Neural progenitor cell (in vitro differentiated cells): ENCODE results near the gene TCF19. TPM values are rescaled to one million over a fixed set of nuclear protein-coding genes. Genes with fewer than 3 reads are reported as not detected.

Source experiments
- DNase-seq: peaks from one replicate; pipeline ENCODE4 v3.0.0-alpha.2; 2016; ENCODE audit warnings: low spot score
- H2AFZ ChIP-seq: fragments of 200-600 bp; sonication (generic); replicated peaks from 2 replicates; pipeline ENCODE4 v1.6.1; 2016; ENCODE audit warnings: antibody characterized with exemption
- H3F3A ChIP-seq: fragments of 200-600 bp; sonication (generic); 2 replicates; pipeline ENCODE4 v1.6.1; 2016; ENCODE audit warnings: antibody characterized with exemption, low read depth
- H3K27ac ChIP-seq: fragments of 200-600 bp; sonication (generic); 2 replicates; pipeline ENCODE4 v1.5.1; 2016; ENCODE audit warnings: mild to moderate bottlenecking
- H3K27me3 ChIP-seq: fragments of 200-600 bp; sonication (generic); 2 replicates; pipeline ENCODE4 v1.6.1; 2016; ENCODE audit warnings: mild to moderate bottlenecking, moderate library complexity
- H3K36me3 ChIP-seq: fragments of 200-600 bp; sonication (generic); 2 replicates; pipeline ENCODE4 v1.5.1; 2016
- H3K4me1 ChIP-seq: fragments of 200-600 bp; sonication (generic); 2 replicates; pipeline ENCODE4 v1.6.1; 2016; ENCODE audit warnings: mixed run types
- H3K4me2 ChIP-seq: fragments of 200-600 bp; sonication (generic); 2 replicates; pipeline ENCODE4 v1.6.1; 2016
- H3K4me3 ChIP-seq: fragments of 200-600 bp; sonication (generic); 2 replicates; pipeline ENCODE4 v1.5.1; 2016
- H3K79me2 ChIP-seq: fragments of 200-600 bp; sonication (generic); 2 replicates; pipeline ENCODE4 v1.6.1; 2016; ENCODE audit warnings: low read depth
- H3K9ac ChIP-seq: fragments of 200-600 bp; sonication (generic); 2 replicates; pipeline ENCODE4 v1.6.1; 2016
- H3K9me3 ChIP-seq: fragments of 200-600 bp; sonication (generic); 2 replicates; pipeline ENCODE4 v1.5.1; 2016; ENCODE audit warnings: low read depth
- H4K20me1 ChIP-seq: fragments of 200-600 bp; sonication (generic); 2 replicates; pipeline ENCODE4 v1.6.1; 2016; ENCODE audit warnings: low read depth
- H3K27ac Mint-ChIP-seq: 3 replicates; pipeline ENCODE4 v1.8.0; 2021; ENCODE audit warnings: mixed read lengths
- H3K27me3 Mint-ChIP-seq: 2 replicates; pipeline ENCODE4 v1.8.0; 2022; ENCODE audit warnings: low read depth, mild to moderate bottlenecking, inconsistent platforms, moderate library complexity, mixed read lengths; ENCODE audit not compliant: insufficient read depth
- H3K36me3 Mint-ChIP-seq: 3 replicates; pipeline ENCODE4 v1.8.0; 2021; ENCODE audit warnings: mixed read lengths
- H3K4me1 Mint-ChIP-seq: 3 replicates; pipeline ENCODE4 v1.8.0; 2021; ENCODE audit warnings: mixed read lengths
- H3K4me3 Mint-ChIP-seq: 3 replicates; pipeline ENCODE4 v1.8.0; 2021; ENCODE audit warnings: mild to moderate bottlenecking, moderate library complexity, mixed read lengths
- H3K9me3 Mint-ChIP-seq: 3 replicates; pipeline ENCODE4 v1.8.0; 2020; ENCODE audit warnings: mixed read lengths
- EZH2 ChIP-seq: fragments of 200-600 bp; sonication (generic); IDR thresholded peaks from 2 replicates; pipeline ENCODE4 v1.6.1; 2017; ENCODE audit warnings: antibody characterized with exemption, mild to moderate bottlenecking, moderate library complexity
- EZH2phosphoT487 ChIP-seq: fragments of 200-600 bp; sonication (generic); IDR thresholded peaks from 2 replicates; pipeline ENCODE4 v1.6.1; 2017; ENCODE audit warnings: antibody characterized with exemption
- total RNA-seq: library from RNA; depleted of rRNA; stranded (reverse); fragments of >200 nt; gene quantifications from 2 replicates; pipeline ENCODE4 v1.2.3, GENCODE V29; 2015; ENCODE audit warnings: low replicate concordance
- TF ChIP-seq, protein P1 (sequence below): fragments of 200-600 bp; sonication (generic); IDR thresholded peaks from 2 replicates; pipeline ENCODE4 v1.5.1; 2017; ENCODE audit warnings: antibody characterized with exemption, mild to moderate bottlenecking

Gene TCF19
- total RNA-seq, 1 donor from 2014 or later = 6.2 TPM

DNA sequence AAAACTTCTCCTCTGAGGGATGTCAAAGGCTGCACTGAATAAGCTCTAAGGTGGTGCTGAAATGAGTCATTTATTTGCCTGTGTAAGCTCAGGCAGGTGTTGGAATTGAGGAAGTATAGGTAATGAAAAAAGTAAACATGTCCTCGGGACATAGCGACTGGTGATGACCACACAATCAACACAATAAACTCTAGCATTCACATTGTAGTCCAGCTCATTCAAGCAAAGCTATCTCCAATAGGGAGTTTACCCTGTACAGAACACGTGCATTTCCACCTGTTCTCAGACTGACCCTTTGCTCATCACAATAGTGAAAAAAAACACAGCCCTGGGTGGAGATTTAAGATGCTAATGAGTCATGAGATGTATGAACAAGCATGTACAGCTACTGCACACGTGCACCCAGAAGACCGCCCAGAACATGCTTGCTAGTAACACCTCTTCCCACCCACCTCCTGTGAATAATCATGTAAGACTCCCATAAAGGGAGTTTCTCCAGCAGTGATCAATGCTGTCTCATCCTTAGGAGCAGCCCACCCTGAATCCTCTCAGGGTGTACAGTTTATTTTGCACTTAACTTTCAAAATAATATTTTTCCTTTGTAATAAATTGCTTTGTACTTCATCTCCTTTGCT, 45.1 kb downstream of the TCF19 start:
- peaks cover 6% of the 10 kb centered on the region for H3F3A ChIP-seq
- H2AFZ ChIP-seq = no peak overlapping the region
- no peak overlapping the region for H3K9ac ChIP-seq
- H3K27me3 ChIP-seq = no peaks in the 10 kb centered on the region
- Mint-ChIP-seq H3K4me1 (peaks cover 29% of the 10 kb centered on the region), H3K36me3 (no peaks in the 10 kb centered on the region), H3K4me3 (no peak overlapping the region), H3K9me3 (no peaks in the 10 kb centered on the region), H3K27me3 (no peaks in the 10 kb centered on the region), H3K27ac (peak overlapping the region; percentile 37)
- no peak for DNase-seq
- H3K9me3 ChIP-seq = no peaks in the 10 kb centered on the region
- peak overlapping the region; percentile 1 for H3K4me2 ChIP-seq
- H4K20me1 ChIP-seq = no peaks in the 10 kb centered on the region
- no peak overlapping the region for H3K27ac ChIP-seq
- no peak overlapping the region for H3K4me3 ChIP-seq
- no peaks in the 10 kb centered on the region for H3K36me3 ChIP-seq
- no peaks in the 10 kb centered on the region for H3K79me2 ChIP-seq
- peaks cover 19% of the 10 kb centered on the region for H3K4me1 ChIP-seq
- TF ChIP-seq EZH2phosphoT487 (no peak), EZH2 (no peak)
- TF ChIP-seq, protein P1, sequence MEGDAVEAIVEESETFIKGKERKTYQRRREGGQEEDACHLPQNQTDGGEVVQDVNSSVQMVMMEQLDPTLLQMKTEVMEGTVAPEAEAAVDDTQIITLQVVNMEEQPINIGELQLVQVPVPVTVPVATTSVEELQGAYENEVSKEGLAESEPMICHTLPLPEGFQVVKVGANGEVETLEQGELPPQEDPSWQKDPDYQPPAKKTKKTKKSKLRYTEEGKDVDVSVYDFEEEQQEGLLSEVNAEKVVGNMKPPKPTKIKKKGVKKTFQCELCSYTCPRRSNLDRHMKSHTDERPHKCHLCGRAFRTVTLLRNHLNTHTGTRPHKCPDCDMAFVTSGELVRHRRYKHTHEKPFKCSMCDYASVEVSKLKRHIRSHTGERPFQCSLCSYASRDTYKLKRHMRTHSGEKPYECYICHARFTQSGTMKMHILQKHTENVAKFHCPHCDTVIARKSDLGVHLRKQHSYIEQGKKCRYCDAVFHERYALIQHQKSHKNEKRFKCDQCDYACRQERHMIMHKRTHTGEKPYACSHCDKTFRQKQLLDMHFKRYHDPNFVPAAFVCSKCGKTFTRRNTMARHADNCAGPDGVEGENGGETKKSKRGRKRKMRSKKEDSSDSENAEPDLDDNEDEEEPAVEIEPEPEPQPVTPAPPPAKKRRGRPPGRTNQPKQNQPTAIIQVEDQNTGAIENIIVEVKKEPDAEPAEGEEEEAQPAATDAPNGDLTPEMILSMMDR = no peak

DNA sequence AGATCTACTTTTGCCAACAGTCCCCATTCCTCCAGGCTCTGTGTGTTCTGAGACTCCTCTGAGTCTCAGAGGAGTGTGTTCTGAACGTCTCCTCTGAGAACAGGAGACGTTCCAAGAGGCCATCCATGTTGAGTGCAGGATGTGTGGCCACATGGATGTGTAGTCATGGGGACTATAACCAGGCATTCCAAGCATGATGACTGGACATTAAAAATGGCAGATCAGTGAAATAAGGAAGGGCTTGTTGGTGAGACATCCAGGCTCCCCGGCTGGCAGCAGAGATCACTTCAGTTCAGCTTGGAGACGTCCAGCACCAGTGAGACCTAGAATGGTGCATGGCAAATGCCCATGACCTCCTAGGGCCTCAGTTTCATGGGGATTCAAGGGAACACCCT, 46.4 kb downstream of the TCF19 start:
- Histone ChIP-seq H3K4me1 (peaks cover 26% of the 10 kb centered on the region), H2AFZ (no peak overlapping the region), H3K4me2 (no peak overlapping the region), H3K27me3 (no peaks in the 10 kb centered on the region), H4K20me1 (no peaks in the 10 kb centered on the region), H3K4me3 (no peak overlapping the region), H3K79me2 (no peaks in the 10 kb centered on the region), H3F3A (peaks cover 8% of the 10 kb centered on the region), H3K9ac (no peak overlapping the region), H3K9me3 (no peaks in the 10 kb centered on the region), H3K27ac (no peak overlapping the region), H3K36me3 (no peaks in the 10 kb centered on the region)
- Mint-ChIP-seq H3K27ac (peak overlapping the region; percentile 78), H3K36me3 (no peaks in the 10 kb centered on the region), H3K9me3 (no peaks in the 10 kb centered on the region), H3K4me3 (no peak overlapping the region), H3K4me1 (peaks cover 39% of the 10 kb centered on the region), H3K27me3 (no peaks in the 10 kb centered on the region)
- no peak for DNase-seq
- TF ChIP-seq, protein P1 = no peak
- TF ChIP-seq EZH2 (no peak), EZH2phosphoT487 (no peak)

DNA sequence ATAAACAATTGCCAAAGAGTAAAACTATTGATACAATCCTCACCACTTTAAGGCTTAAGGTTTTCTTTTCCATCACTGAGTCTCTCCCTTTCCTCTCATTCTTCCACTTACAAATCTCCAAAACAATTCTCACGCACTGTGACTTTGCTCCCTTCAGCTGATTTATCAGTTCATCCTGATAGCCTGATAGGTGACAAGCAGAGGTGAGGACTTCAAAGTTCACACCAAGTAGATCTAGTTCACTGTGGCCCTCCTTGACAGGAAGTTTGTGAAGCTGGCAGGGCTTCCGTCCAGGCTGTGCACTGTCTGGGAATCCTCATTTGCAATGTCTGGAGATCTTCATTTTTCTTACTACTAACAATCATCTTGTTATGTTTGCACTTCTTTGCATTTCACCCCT, 47.2 kb downstream of the TCF19 start:
- TF ChIP-seq EZH2phosphoT487 = no peak
- TF ChIP-seq, protein P1 = no peak
- TF ChIP-seq EZH2 = no peak
- no peaks in the 10 kb centered on the region for H3K36me3 ChIP-seq
- H3F3A ChIP-seq = peaks cover 8% of the 10 kb centered on the region
- no peaks in the 10 kb centered on the region for H3K79me2 ChIP-seq
- no peak overlapping the region for H3K4me3 Mint-ChIP-seq
- H2AFZ ChIP-seq = no peak overlapping the region
- no peak overlapping the region for H3K27ac ChIP-seq
- no peaks in the 10 kb centered on the region for H3K9me3 ChIP-seq
- peaks cover 42% of the 10 kb centered on the region for H3K4me1 Mint-ChIP-seq
- H3K4me2 ChIP-seq = no peak overlapping the region
- no peak overlapping the region for H3K4me3 ChIP-seq
- peaks cover 26% of the 10 kb centered on the region for H3K4me1 ChIP-seq
- no peaks in the 10 kb centered on the region for H4K20me1 ChIP-seq
- H3K27ac Mint-ChIP-seq = peak overlapping the region; percentile 25
- DNase-seq = no peak
- no peaks in the 10 kb centered on the region for H3K36me3 Mint-ChIP-seq
- no peak overlapping the region for H3K9ac ChIP-seq
- H3K27me3 ChIP-seq = no peaks in the 10 kb centered on the region
- no peaks in the 10 kb centered on the region for H3K27me3 Mint-ChIP-seq
- no peaks in the 10 kb centered on the region for H3K9me3 Mint-ChIP-seq
